Esophagus muscularis mucosa (tissue), 4 donors: ENCODE results near the gene CCDC170. TPM values are rescaled to one million over a fixed set of nuclear protein-coding genes. Genes with fewer than 3 reads are reported as not detected.

ENCODE experiments used
- DNase-seq: peaks from one replicate; pipeline ENCODE4 v3.0.0-alpha.2; 2017; ENCODE audit errors: extremely low spot score
- H3K27ac ChIP-seq, 4 donors: fragments of 200-600 bp; sonication (generic); replicated peaks in 1 of 4; 1 replicate in 3 of 4; 2 replicates in 1 of 4; pipeline ENCODE4 v1.5.1; 2016 to 2019; ENCODE audit warnings: mild to moderate bottlenecking in 1 of 4
- H3K27me3 ChIP-seq, 4 donors: fragments of 200-600 bp; sonication (generic); one replicate each; pipeline versions ENCODE4 v1.5.1 to v1.6.0; 2016 to 2019
- H3K36me3 ChIP-seq, 4 donors: fragments of 200-600 bp; sonication (generic); one replicate each; pipeline ENCODE4 v1.5.1; 2016 to 2019
- H3K4me1 ChIP-seq, 4 donors: fragments of 200-600 bp; sonication (generic); one replicate each; pipeline ENCODE4 v1.5.1; 2016 to 2019
- H3K4me3 ChIP-seq, 4 donors: fragments of 200-600 bp; sonication (generic); 1 replicate in 2 of 4; 2 replicates in 2 of 4; pipeline ENCODE4 v1.5.1; 2016 to 2019; ENCODE audit warnings: mild to moderate bottlenecking in 4 of 4, moderate library complexity in 1 of 4
- H3K9me3 ChIP-seq, 4 donors: fragments of 200-600 bp; sonication (generic); 1 replicate in 3 of 4; 2 replicates in 1 of 4; pipeline ENCODE4 v1.5.1; 2016 to 2019
- CTCF ChIP-seq, 3 experiments: fragments of 200-600 bp in 2 of 3; fragments of 450-650 bp in 1 of 3; sonication (generic) in 2 of 3; IDR thresholded peaks; one replicate each; pipeline ENCODE4 v1.5.1; 2017 to 2019; ENCODE audit warnings: antibody characterized with exemption in 3 of 3, mild to moderate bottlenecking in 2 of 3, moderate library complexity in 1 of 3
- EP300 ChIP-seq: sonication (generic); formaldehyde crosslinking; IDR thresholded peaks from one replicate; pipeline ENCODE4 v1.6.1; 2017; ENCODE audit warnings: antibody characterized with exemption
- POLR2A ChIP-seq: fragments of 450-650 bp; IDR thresholded peaks from one replicate; pipeline ENCODE4 v1.6.1; 2017; ENCODE audit warnings: antibody characterized with exemption, moderate library complexity, mild to moderate bottlenecking, low read depth
- POLR2AphosphoS5 ChIP-seq, 2 donors: sonication (generic); formaldehyde crosslinking; IDR thresholded peaks; one replicate each; pipeline ENCODE4 v1.6.1; 2017; ENCODE audit warnings: antibody characterized with exemption in 2 of 2
- WGBS: methylation state at CpG from one replicate; pipeline ENCODE4 v1.1.5; 2018; 5-methylcytosine and 5-hydroxymethylcytosine counted together
- intact Hi-C: fragments of 100-400 bp; cut with DNase I; formaldehyde crosslinking; loops from one replicate; pipeline ENCODE4 v1.15.1; 2023
- total RNA-seq, 4 donors: library from RNA; depleted of rRNA; stranded (reverse); fragments of >200 nt; gene quantifications; one replicate each; pipeline versions ENCODE4 v1.1.0 to v1.2.1, GENCODE V29; 2016

The CCDC170 gene
- total RNA-seq, 4 donors from 2014 or later: 0.32 to 1.5 (median 0.49) TPM

GRCh38 chr6:151624071-151624470 lies 130.3 kb downstream of the CCDC170 start:
- peaks cover 0 to 3% (median 0%) of the 10 kb centered on the region in 4 donors for H3K4me1 ChIP-seq
- H3K27me3 ChIP-seq: no peaks in the 10 kb centered on the region
- H3K9me3 ChIP-seq: no peaks in the 10 kb centered on the region
- WGBS: 80% methylated on average over 2 of the region's 2 CpGs
- TF ChIP-seq POLR2AphosphoS5 (IDR thresholded peaks at IDR 0.05): no peak
- no peak for TF ChIP-seq EP300
- no peak for TF ChIP-seq POLR2A
- TF ChIP-seq CTCF (IDR thresholded peaks at IDR 0.05): no peak
- no peak overlapping the region for H3K27ac ChIP-seq
- intact Hi-C loops: no loop called here
- DNase-seq: no peak
- no peak overlapping the region for H3K4me3 ChIP-seq
- no peaks in the 10 kb centered on the region for H3K36me3 ChIP-seq

GRCh38 chr6:151624481-151624880 lies 130.7 kb downstream of the CCDC170 start:
- 93% methylated on average over 5 of the region's 5 CpGs for WGBS
- intact Hi-C loops: no loop called here
- DNase-seq: no peak
- Histone ChIP-seq H3K4me3 (no peak overlapping the region), H3K27me3 (no peaks in the 10 kb centered on the region), H3K27ac (no peak overlapping the region), H3K36me3 (no peaks in the 10 kb centered on the region), H3K9me3 (no peaks in the 10 kb centered on the region), H3K4me1 (peaks cover 0 to 3% (median 0%) of the 10 kb centered on the region in 4 donors)
- TF ChIP-seq EP300 (no peak), POLR2A (no peak), POLR2AphosphoS5 (IDR thresholded peaks at IDR 0.05) (no peak), CTCF (IDR thresholded peaks at IDR 0.05) (no peak)

GRCh38 chr6:151624900-151625536 lies 131.2 kb downstream of the CCDC170 start:
- DNase-seq: no peak
- H3K4me3 ChIP-seq: no peak overlapping the region
- H3K9me3 ChIP-seq: no peaks in the 10 kb centered on the region
- intact Hi-C loops: no loop called here
- H3K4me1 ChIP-seq: peaks cover 0 to 3% (median 0%) of the 10 kb centered on the region in 4 donors
- no peaks in the 10 kb centered on the region for H3K36me3 ChIP-seq
- TF ChIP-seq POLR2A: no peak
- TF ChIP-seq CTCF (IDR thresholded peaks at IDR 0.05): no peak
- no peak for TF ChIP-seq POLR2AphosphoS5 (IDR thresholded peaks at IDR 0.05)
- TF ChIP-seq EP300: no peak
- H3K27me3 ChIP-seq: no peaks in the 10 kb centered on the region
- 93% methylated on average over 7 of the region's 7 CpGs for WGBS
- H3K27ac ChIP-seq: no peak overlapping the region

GRCh38 chr6:151627689-151628444 lies 134.1 kb downstream of the CCDC170 start:
- Histone ChIP-seq H3K4me1 (peaks cover 0 to 3% (median 0%) of the 10 kb centered on the region in 4 donors), H3K27me3 (no peaks in the 10 kb centered on the region), H3K27ac (no peak overlapping the region), H3K36me3 (no peaks in the 10 kb centered on the region), H3K4me3 (no peak overlapping the region), H3K9me3 (no peaks in the 10 kb centered on the region)
- no peak for TF ChIP-seq EP300
- no peak for TF ChIP-seq POLR2A
- TF ChIP-seq POLR2AphosphoS5 (IDR thresholded peaks at IDR 0.05): no peak
- TF ChIP-seq CTCF (IDR thresholded peaks at IDR 0.05): no peak
- WGBS: 46% methylated on average over 3 of the region's 3 CpGs
- intact Hi-C loops: no loop called here
- no peak for DNase-seq
